Sigmoid colon (tissue), 4 donors: ENCODE measurements around the gene FBXW11.

ENCODE experiments used
- POLR2AphosphoS5 ChIP-seq, 4 donors: sonication (generic); formaldehyde crosslinking; IDR thresholded peaks; one replicate each; pipeline ENCODE4 v1.6.1; 2017; ENCODE audit warnings: antibody characterized with exemption in 4 of 4
- TF ChIP-seq, protein P1 (sequence below), 4 experiments: fragments of 450-650 bp in 3 of 4; fragments of 200-600 bp in 1 of 4; IDR thresholded peaks; one replicate each; pipeline ENCODE4 v1.5.1; 2016 to 2019; ENCODE audit warnings: antibody characterized with exemption in 4 of 4, mild to moderate bottlenecking in 3 of 4, moderate library complexity in 2 of 4

DNA sequence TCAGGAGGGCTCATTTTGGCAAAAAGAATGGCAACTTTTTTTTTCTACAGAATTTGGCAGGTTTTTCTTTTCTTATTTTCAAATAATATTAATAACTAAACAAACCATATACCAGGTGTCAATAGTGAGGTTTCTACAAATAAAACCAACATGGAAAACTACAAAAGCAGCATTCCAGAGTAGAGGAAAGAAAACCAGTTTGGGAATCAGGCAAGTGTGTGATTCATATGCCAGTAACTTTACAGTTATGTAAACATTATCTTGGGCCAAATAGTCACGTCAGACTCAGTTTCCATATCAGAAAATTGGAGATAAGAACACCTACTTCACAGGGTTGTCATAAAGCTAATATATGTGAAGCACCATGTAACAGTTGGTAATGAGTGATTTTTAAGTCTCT lies 51.7 kb downstream of the FBXW11 start:
- TF ChIP-seq POLR2AphosphoS5 (IDR thresholded peaks at IDR 0.05), result no peak
- TF ChIP-seq, protein P1, sequence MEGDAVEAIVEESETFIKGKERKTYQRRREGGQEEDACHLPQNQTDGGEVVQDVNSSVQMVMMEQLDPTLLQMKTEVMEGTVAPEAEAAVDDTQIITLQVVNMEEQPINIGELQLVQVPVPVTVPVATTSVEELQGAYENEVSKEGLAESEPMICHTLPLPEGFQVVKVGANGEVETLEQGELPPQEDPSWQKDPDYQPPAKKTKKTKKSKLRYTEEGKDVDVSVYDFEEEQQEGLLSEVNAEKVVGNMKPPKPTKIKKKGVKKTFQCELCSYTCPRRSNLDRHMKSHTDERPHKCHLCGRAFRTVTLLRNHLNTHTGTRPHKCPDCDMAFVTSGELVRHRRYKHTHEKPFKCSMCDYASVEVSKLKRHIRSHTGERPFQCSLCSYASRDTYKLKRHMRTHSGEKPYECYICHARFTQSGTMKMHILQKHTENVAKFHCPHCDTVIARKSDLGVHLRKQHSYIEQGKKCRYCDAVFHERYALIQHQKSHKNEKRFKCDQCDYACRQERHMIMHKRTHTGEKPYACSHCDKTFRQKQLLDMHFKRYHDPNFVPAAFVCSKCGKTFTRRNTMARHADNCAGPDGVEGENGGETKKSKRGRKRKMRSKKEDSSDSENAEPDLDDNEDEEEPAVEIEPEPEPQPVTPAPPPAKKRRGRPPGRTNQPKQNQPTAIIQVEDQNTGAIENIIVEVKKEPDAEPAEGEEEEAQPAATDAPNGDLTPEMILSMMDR (IDR thresholded peaks at IDR 0.05), result no peak
